ENCODE measurements around the gene PPP2R2B.

The PPP2R2B gene

GRCh38 chr5:146778795-146779194 lies 99.8 kb downstream of the PPP2R2B start:
- no peak for DNase-seq

GRCh38 chr5:146778261-146778660 lies 100.3 kb downstream of the PPP2R2B start:
- DNase-seq: no peak

DNA sequence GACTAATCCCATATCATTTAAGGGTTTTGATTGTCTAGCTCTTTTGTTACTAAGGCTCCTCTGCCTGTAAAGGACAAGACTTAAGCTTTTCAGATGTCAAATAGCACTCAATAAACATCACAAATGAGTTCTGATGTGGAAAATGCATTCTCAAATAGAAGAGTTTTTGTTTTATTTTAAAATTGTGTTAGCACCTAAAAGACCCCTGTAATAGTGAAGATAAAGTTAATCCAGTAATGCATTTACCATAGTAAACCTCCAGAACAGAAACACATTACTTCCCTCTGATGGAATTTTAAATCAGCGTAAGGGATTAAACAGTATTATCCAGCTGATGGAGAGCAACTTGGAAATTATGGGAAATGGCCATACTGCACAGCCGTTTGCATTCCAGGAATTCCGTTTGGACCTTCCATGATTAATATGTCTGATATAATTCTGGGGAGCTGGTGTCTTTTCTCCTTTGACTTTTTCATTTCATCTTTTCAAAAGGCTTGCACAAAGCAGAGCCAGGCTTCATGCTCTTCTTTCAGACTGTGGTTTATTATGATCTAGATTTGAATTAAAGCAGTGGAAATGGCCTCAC lies 105.6 kb downstream of the PPP2R2B start:
- DNase-seq: no peak

DNA sequence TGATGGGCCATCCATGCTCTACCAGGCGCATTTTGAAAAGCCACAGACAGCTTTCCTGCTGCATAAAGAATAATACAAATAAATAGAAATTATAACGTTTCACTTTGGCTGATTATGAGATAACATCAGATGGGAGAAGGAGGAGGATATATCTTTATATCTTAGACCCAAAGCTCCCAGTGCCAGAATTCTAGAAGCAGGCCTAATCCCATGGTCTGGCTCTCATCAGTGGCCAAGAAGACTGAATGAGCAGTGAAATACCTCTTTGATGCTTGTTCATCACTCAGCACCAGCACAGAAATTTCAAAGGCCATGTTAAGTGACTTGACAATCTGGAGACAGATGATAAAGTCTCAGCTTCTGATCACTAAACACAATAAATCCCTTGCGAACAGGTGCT lies 107.6 kb downstream of the PPP2R2B start:
- DNase-seq: no peak

- no peak for DNase-seq
These were observed 108.0 kb downstream of the PPP2R2B start for GRCh38 chr5:146770546-146770945.

DNA sequence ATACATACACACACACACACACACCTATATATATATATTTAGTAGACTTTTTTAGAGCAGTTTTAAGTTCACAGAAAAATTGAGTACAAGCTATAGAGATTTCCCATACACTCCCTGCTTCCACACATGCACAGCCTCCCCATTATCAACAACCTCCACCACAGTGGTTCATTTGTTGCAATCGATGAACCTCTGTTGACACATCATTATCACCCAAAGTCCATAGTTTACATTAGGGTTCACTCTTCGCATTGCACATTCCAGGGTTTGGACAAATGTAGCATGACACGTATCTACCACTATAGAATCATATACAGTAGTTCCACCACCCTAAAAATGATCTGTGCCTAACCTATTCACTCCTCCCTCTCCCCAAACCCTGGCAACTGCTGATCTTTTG lies 111.0 kb downstream of the PPP2R2B start:
- DNase-seq: no peak

GRCh38 chr5:146766013-146766412 lies 112.5 kb downstream of the PPP2R2B start:
- no peak for DNase-seq

- no peak for DNase-seq
These were observed 113.3 kb downstream of the PPP2R2B start for GRCh38 chr5:146765089-146765832.

DNA sequence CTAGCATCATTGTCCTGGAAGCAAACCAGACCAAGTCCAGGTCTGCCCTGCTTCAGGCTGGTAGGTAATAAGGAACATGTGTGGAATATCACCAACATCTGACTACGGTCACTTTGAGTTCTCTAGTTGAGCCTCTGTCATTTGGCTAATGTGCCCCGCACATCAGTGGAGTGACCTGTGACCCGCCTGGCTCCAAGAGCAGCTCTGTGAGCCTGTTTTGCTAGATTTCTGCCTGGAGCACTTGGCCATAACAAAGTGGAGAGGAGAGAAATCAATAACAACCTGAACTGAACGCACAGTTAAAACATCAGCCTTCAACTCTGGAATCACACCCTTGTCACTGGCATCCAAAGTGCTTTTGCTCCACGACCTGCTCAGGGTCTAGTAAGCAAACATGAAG lies 115.7 kb downstream of the PPP2R2B start:
- no peak for DNase-seq

- DNase-seq: no peak
These were observed 116.7 kb downstream of the PPP2R2B start for GRCh38 chr5:146761811-146762210.

GRCh38 chr5:146758938-146759337 lies 119.6 kb downstream of the PPP2R2B start:
- peak; percentile 35 to 42 for DNase-seq

DNA sequence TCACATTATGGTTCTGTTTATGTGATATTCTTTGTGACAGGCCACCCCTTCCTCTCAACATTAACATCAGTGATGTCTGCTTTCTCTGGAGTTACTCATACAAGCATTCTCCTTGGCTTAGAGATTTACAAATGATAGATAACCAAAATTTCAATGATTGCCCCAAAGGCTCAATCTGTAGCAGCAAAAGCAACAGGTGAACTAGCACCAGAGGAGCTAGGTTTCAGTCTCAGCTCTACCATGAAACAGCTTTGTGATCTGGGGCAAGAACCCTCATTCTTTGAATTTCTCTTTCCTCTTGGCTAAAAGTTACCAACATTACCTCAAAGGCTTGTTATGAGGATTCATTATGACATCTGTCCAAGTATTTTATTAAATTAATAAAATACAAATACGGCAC lies 120.5 kb downstream of the PPP2R2B start:
- DNase-seq: no peak

- no peak for DNase-seq
These were observed 122.0 kb downstream of the PPP2R2B start for GRCh38 chr5:146756546-146756945.

- DNase-seq: no peak
These were observed 122.8 kb downstream of the PPP2R2B start for GRCh38 chr5:146755793-146756192.

- DNase-seq: no peak
These were observed 123.9 kb downstream of the PPP2R2B start for GRCh38 chr5:146754621-146755020.

GRCh38 chr5:146753641-146754040 lies 124.9 kb downstream of the PPP2R2B start:
- DNase-seq: no peak

DNA sequence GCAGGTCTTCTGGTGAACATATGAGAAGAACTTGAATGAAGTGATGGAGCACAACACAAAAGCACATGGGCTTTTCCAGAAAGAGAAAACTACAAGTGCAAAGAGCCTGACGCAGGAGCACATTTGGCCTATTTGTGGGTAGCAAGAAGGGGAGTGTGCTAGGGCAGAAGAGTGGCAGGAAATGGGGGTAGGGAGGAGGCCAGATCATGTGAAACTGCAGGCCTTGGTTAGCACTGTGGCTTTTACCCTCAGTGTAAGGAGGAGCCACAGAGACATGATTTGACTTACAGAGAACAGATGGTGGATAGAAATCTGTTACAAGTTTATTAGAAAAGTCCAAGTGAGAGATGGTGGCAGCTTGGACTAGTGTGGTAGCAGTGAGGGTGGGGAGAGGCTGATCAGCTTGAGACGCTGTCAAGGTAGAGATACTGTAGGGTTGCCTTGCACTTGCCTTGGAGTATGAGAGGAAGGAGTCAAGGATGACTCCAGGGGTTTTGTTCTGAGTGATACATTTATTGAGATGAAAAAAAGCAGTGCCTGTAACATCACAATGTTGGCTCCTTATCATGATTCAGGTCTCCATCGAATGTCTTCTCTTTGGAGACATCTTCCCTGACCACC lies 126.7 kb downstream of the PPP2R2B start:
- DNase-seq: no peak

DNA sequence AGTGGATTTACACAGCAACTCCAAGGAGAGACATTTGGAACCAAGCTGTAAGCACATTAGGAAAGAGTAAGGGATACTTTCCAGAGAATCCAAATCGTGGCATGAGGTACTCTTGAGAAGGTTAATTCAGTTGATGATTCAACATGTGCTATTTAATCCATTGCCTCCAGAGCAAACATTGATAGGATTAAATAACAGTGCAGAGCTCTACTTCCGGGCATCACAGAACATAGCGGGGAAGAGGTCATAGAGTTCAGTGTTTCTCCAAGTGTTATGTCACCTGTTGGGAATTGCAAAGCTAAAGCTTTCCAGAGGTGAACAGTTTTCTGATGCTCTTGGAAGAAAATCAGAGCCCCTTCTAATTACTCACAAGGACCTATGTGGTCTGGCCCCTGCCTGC lies 127.5 kb downstream of the PPP2R2B start:
- DNase-seq: no peak

DNA sequence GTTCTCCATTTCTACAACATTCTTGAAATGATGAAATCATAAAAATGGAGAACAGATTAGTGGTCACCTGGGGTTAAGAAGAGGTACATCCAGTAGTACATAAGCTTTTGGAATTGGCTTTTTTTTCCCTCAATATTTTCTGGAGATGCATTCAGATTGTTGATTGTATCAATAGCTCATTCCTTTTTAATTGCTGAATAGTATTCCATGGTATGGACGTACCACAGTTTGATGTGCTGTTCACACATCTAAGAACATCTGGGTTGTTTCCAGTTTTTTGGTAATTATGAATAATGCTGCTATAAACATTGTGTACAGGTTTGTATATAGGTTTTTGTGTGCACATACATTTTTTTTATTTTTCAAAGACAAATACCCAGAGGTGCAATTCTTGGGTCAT lies 130.0 kb downstream of the PPP2R2B start:
- no peak for DNase-seq

GRCh38 chr5:146745931-146746577 lies 132.5 kb downstream of the PPP2R2B start:
- DNase-seq: no peak

DNA sequence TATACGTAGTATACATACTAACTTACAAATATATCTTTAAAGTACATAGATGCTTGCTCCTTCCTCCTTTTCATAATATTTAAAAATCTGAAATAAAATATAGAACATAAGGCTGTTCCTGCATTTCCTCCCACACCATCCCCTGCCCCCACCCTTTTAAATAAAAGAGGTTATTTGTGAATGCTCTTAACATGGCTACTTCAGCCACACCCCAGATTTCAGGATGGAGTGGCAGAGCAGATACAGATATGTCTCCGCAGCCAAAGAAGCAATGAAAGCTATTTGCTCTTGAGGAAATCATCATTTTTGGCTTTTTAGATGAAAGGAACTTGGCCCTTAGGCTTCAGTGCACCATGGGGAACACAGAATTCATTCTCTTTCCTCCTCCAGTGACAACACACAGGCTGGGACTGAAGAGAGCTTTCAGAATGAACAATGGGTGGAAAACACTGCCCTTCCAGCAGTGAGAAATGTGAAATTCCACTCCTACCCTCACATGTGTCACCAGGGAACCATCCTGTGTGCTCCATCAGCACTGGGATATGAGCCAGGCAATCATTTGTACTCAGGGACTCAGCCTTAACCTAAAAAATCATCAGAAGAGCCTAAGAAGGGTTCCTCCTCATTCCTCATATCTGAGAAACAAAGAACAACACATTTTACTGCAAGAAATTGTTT lies 134.3 kb downstream of the PPP2R2B start:
- DNase-seq: no peak

DNA sequence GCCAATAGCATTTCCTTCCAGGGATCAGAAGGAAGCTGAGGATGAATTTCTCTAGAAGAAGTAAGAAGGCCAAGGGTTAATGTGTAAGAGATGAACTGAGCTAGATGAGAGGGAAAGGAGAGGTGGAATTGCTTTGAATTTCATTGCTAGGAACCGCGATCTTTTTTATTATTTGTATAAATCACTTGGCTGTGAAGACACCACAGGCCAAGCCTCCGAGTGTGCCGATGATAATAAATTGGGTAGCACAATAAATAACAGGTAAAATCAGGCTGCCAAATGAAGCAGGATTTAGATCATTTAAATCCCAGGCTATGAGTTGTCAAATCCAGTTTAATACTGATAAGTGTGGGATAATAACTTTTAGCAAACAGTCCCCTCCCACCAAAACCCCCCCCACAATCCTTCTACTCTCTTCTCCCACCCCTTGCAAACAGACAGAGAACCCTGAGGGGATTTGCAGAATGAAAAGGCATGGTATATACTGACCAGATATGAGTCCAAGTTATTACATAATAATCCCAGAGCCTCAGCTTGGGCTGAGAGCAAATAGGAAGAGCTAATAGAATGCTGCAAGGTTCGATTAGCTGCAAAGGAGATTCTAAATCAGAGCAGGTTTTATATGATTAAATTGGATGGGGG lies 143.5 kb downstream of the PPP2R2B start:
- DNase-seq: no peak

DNA sequence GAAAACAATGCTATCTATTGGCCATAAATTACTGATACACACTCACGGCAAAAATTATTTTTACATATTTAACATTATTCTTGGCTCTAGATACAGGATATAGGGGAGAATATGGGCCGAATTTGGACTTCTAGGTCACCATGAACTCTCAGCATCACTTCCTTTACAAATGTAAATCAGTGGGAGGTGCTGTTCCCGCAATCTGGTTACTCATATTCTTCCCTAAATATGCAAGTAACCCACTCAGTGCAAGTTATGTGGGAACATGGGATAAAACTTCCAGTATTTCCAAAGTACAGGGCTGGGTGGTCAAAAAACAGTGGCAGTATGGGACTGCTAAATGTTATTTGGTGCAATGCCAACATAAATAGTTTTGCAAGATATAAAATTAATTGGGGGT lies 145.6 kb downstream of the PPP2R2B start:
- DNase-seq: peak; percentile 7 to 30
